GM13976 (cell line): ENCODE data around the gene PTPRB.

Source experiments
- DNase-seq: peaks from one replicate; pipeline ENCODE4 v3.0.0; 2012; ENCODE audit warnings: low spot score
- CTCF ChIP-seq: IDR thresholded peaks from 2 replicates; pipeline ENCODE4 v1.5.1; 2012; ENCODE audit warnings: borderline replicate concordance, mild to moderate bottlenecking; ENCODE audit not compliant: insufficient read depth; ENCODE audit errors: extremely low read depth, missing control alignments, control extremely low read depth
- in situ Hi-C: fragments of 300-500 bp; cut with MboI; formaldehyde crosslinking; loops from one replicate; pipeline ENCODE4 v1.12.0; 2022; ENCODE audit warnings: low sequenced_read_pairs, mixed read lengths, inconsistent platforms; ENCODE audit not compliant: unreplicated experiment

Gene PTPRB

GRCh38 chr12:70576341-70577282 lies 60.6 kb downstream of the PTPRB start:
- peak; percentile 42 for DNase-seq
- TF ChIP-seq CTCF: peak; percentile 54
- in situ Hi-C loops: loop anchor here (10.0 kb wide), 1 partner anchor 682 kb away; no protein-coding TSS in a partner anchor

- DNase-seq: no peak
- in situ Hi-C loops: loop anchor here (10.0 kb wide), 1 partner anchor 677 kb away; no protein-coding TSS in a partner anchor
- TF ChIP-seq CTCF: no peak
Measured at GRCh38 chr12:70571705-70572268, 65.4 kb downstream of the PTPRB start.

GRCh38 chr12:70571029-70571428 lies 66.2 kb downstream of the PTPRB start:
- DNase-seq: no peak
- in situ Hi-C loops: loop anchor here (10.0 kb wide), 1 partner anchor 676 kb away; no protein-coding TSS in a partner anchor
- no peak for TF ChIP-seq CTCF

- in situ Hi-C loops: no loop called here
Measured at GRCh38 chr12:70561550-70561949, 75.7 kb downstream of the PTPRB start.

GRCh38 chr12:70560671-70561070 lies 76.6 kb downstream of the PTPRB start:
- no peak for TF ChIP-seq CTCF
- DNase-seq: no peak
- in situ Hi-C loops: no loop called here

More at GRCh38 chr12:70561550-70561949, 75.7 kb downstream of the PTPRB start:
- DNase-seq: no peak
- no peak for TF ChIP-seq CTCF

- no peak for DNase-seq
- in situ Hi-C loops: no loop called here
- TF ChIP-seq CTCF: no peak
Measured at GRCh38 chr12:70559390-70559789, 77.8 kb downstream of the PTPRB start.
